ENCODE data around the gene TMEM150A.
"Not testable (repeated sequence)": the region's sequence is repeated elsewhere in the genome, so short reads cannot be mapped to it uniquely, and the experiment has no call there.

Gene TMEM150A

DNA sequence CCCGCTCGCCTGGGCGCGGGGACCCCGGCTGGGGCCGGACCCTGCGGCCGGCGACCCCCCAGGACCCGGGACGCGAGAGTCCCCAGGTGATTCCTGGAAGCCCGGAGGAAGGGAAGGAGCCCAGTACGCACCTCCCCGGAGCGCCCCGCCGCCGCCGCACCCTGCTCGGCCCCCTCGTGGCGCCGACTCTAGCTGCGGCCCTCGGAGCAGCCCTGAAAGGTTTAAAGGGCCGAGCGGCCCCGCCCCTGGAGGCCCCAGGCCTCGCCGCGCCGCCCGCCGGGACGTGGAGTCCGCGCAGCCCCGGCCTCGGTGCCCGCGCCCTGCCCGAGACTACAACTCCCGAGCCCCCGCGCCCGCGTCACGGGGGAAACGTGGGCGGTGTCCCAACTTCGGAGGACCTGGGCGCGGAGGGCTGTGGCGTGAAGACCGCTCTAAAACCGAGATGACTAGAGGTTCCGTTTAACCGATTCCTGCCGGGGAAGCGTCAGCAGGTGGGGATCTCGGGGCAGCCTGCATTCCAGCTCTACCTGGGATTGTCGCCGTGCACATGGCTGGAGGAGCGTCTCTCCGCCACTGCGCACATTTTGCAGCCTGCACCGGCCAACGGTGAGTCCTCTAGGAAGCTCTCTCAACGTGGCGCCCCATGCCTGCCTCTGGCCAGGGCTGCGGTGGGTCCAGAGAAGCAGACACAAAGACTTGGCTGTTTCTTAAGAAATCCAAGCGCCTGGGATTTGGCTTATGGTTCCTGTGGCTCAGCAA lies at the start of gene TMEM150A:
TSS of gene TMEM150A (minus strand) at position 223 of the 759 bp plus-strand sequence. CDS start 750 bp downstream, outside the sequence.
- DNase-seq, result no peak

DNA sequence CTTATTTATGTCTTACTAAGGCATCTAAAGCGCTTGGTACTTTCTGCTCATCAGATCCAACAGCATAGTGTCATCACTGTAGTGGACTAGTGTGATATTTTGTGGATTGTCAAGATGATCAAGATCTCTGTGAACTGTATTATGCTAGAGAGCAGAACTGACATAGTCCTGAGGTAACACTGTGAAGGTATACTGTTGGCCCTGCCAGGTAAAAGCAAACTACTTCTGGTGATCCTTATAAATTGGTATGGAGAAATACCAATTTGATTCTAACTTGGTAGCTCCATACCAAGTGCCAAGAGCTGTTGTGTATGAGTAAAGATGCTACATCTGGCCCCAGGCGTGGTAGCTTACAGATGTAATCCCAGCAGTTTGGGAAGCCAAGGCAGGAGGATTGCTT lies 49.6 kb upstream of the TMEM150A start:
- no peak for DNase-seq

- DNase-seq, result no peak
These were observed 48.6 kb upstream of the TMEM150A start for GRCh38 chr2:85651097-85651496.

GRCh38 chr2:85650456-85650855 lies 48.0 kb upstream of the TMEM150A start:
- DNase-seq, result no peak

DNA sequence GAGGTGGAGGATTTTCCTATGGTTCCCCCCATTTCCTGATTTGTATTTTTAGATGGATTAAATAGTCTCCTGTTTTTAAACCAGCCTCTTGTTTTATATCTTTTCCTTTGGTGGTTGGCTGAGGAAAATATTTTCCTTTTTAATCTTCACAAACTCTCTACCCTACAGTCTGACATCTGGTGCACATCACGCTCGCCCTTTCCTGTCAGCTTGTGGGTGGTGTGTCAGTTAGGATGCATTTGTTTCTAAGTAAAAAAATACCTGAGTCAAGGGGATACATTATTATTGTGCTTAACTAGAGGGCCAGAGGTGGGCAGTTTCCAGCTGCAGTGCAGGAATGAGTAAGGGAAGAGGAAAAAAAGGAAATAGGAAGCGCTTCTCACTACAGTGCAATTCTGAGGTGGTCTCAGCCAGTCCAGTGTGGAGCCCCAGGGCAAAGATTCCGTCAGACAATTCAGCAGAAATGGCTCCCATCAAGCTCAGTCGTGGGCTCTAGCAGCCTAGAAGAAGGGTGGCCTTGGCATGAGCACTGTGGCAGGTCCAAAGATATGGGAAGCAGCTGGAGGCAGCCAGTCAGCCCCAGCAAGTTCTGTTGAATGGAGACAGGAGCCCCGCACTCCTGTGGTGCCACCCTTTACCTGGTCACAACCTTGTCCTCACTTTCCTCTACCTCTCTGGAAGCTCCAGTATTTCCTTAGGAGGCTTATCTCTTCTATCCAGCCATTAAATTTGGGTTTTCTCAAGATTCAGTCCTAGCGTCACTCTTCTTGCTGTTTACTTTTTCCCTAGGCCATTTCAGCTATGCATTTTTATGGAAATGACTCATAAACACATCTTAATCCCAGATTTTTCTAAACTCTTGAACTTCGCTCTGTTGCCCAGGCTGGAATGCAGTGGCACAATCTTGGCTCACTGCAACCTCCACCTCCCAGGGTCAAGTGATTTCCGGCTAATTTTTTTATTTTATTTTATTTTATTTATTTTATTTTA lies 47.0 kb upstream of the TMEM150A start:
- no peak for DNase-seq

- no peak for DNase-seq
These were observed 46.1 kb upstream of the TMEM150A start for GRCh38 chr2:85648619-85649018.

- DNase-seq, result no peak
These were observed 45.5 kb upstream of the TMEM150A start for GRCh38 chr2:85647823-85648526.

GRCh38 chr2:85646166-85646565 lies 43.7 kb upstream of the TMEM150A start:
- no peak for DNase-seq

DNA sequence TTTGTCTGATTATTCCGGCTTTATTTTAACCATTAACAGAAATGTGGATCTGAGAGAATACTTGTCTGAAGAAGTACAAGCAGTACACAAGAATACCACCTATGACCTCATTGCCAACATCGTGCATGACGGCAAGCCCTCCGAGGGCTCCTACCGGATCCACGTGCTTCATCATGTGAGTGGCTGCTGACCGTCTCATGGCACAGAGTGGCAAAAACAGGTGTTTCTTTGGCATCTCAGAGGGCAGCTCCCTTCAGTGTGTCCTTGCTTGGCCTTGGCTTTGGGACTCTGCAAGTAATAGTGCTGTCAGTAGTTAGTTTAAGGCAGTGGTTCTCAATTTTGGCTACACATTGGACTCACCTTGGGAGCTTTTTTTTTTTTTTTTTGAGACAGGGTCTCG lies 42.4 kb upstream of the TMEM150A start:
- no peak for DNase-seq

DNA sequence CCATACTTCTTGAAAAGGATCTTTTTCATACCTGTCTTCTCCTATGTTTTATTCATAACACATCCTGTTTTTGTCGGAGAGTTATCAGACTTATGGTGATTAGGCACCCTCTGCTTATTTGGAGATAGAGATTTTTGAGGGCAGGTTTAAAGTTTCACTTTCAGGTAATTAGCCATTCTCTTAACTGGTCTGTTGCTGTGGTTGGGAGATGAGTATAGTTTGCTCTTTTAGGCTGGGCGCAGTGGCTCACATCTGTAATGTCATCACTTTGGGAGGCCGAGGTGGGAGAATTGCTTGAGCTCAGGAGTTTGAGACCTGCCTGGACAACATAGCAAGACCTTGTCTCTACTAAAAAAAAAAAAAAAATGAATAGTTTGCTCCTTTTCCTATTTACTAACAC lies 40.2 kb upstream of the TMEM150A start:
- no peak for DNase-seq

DNA sequence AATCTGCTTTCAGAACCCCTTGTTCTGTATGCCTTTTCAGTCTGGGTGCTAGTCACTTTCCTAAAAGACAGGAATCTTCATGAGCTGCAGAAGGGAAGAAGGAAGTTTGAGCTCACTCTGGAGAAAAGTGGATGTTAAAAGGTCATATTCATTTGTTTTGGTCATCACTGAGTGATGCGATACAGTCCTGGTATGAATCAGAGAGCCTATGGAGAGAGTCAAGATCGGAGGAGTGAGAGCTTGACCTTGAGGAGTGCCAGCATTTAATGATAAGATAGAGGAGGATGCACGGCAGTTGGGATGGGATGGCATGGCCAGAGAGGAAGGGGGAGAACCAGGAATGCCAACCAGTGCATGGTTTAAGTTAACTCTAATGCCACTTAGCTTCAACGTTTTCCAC lies 33.1 kb upstream of the TMEM150A start:
- DNase-seq, result no peak

DNA sequence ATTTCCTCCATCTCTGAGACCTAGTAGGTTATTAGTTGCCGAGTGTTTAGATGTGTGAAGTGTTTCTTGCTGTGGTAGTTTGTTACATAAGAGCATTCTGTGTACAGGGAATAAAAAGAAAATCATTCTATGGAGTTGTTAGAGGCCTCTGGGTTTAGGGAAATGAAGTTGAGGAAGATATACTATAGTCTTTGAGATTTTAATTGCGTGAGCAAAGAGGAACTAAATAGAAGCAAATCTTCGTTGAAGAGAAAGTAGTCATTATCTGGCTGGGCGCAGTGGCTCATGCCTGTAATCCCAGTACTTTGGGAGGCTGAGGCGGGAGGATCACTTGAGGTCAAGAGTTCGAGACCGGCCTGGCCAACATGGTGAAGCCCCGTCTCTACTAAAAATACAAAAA lies 32.5 kb upstream of the TMEM150A start:
- DNase-seq, result no peak

GRCh38 chr2:85631316-85631715 lies 28.8 kb upstream of the TMEM150A start:
- DNase-seq, result no peak

- no peak for DNase-seq
These were observed 26.2 kb upstream of the TMEM150A start for GRCh38 chr2:85628658-85629057.

GRCh38 chr2:85623991-85624390 lies 21.5 kb upstream of the TMEM150A start:
- DNase-seq, result no peak

GRCh38 chr2:85621338-85621737 lies 18.8 kb upstream of the TMEM150A start:
- DNase-seq, result no peak

- DNase-seq, result no peak
These were observed 17.1 kb upstream of the TMEM150A start for GRCh38 chr2:85619617-85620016.

DNA sequence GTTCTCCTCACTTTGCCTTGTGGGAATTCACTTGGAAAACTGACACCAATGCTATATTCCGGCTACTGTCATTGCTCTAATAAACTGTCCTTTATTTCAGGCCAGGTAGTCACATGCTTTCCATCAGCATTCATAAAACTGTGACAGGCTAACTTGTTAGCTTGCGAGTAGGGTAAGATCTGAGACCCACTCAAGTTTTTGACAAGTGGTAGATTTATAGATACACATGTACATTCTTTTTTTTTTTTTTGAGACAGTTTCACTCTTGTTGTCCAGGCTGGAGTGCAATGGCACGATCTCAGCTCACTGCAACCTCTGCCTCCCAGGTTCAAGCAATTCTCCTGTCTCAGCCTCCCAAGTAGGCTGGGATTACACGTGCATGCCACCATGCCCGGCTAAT lies 15.2 kb upstream of the TMEM150A start:
- not testable (repeated sequence) for DNase-seq

GRCh38 chr2:85615413-85615728 lies 12.9 kb upstream of the TMEM150A start:
- no peak for DNase-seq

GRCh38 chr2:85614757-85615156 lies 12.3 kb upstream of the TMEM150A start:
- not testable (repeated sequence) for DNase-seq

GRCh38 chr2:85613717-85614515 lies 11.4 kb upstream of the TMEM150A start:
- DNase-seq, result no peak

Measured in NCI-H1417 treated with DMSO at 0.1 percent for 48 hours (cell line).